NT2/D1 (cell line): ENCODE data around the gene UBE2J2.

Experiments
- SUZ12 ChIP-seq: IDR thresholded peaks from 2 replicates; pipeline ENCODE4 v1.6.1; 2011; ENCODE audit not compliant: insufficient read length, insufficient read depth; ENCODE audit errors: extremely low read depth
- YY1 ChIP-seq: IDR thresholded peaks from 2 replicates; pipeline ENCODE4 v1.6.1; 2011; ENCODE audit not compliant: insufficient read length, insufficient read depth
- ZNF274 ChIP-seq: IDR thresholded peaks from 2 replicates; pipeline ENCODE4 v1.6.1; 2011; ENCODE audit warnings: mild to moderate bottlenecking, low read depth, low read length

GRCh38 chr1:1204425-1204920 lies 69.2 kb downstream of the UBE2J2 start:
- TF ChIP-seq SUZ12: no peak
- TF ChIP-seq ZNF274: no peak
- TF ChIP-seq YY1: no peak
